Measurements from ENCODE around the gene TBCD. TPM values are rescaled to one million over a fixed set of nuclear protein-coding genes. Genes with fewer than 3 reads are reported as not detected.
A peak's percentile ranks its signal among the peaks of the same experiment; 100 is the strongest.

The TBCD gene
- total RNA-seq, 1 experiment from 2014 or later: 129 TPM

DNA sequence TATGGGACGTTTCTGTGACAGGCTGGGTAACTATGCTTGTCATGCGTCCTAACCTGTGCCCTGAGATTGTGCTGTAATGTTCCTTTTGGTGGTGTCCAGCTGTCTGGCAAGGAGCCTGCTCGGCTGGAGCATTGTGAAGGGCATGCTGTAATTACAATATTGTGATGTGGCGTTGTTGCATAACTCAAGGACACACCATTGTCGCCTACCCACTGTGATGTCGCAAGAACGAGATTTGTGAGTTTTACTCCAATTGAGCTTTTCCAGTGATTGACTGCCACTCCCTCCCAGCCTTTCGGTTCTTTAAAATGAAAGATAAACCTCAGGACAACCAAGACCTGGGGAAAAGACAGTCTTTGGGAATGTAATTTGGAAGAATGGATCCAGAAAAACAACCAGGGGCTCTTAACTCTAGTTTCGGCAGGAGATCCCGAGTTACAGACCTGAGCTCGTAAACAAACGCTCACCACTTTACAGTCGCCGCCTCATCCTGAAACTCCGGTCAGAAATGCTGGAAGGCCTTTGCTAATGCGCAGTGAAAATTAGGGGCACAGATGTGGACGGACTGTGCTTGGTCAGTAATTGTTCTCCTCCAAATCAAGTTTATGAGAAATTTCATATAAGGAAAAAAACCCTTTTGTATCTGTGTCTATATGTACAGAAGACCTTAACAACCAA lies 86.7 kb downstream of the TBCD start:
- H2BK5ac ChIP-seq (ENCODE audit: insufficient read length, low read length): no peak overlapping the region
- H2BK20ac ChIP-seq (ENCODE audit: low read depth, low read length, poor library complexity, severe bottlenecking): no peak overlapping the region
- H3K79me2 ChIP-seq (ENCODE audit: insufficient read depth, low read length): no peaks in the 10 kb centered on the region
- H3K9me3 Mint-ChIP-seq: no peaks in the 10 kb centered on the region
- no peak overlapping the region for H2AFZ ChIP-seq (ENCODE audit: low read length)
- H3K9ac ChIP-seq (ENCODE audit: extremely low read depth, insufficient read length, low read length): no peak overlapping the region
- H4K20me1 ChIP-seq (ENCODE audit: control insufficient read depth, insufficient read depth, insufficient read length): no peaks in the 10 kb centered on the region
- H3K23me2 ChIP-seq (ENCODE audit: insufficient read length, low read depth, low read length, poor library complexity, severe bottlenecking): no peaks in the 10 kb centered on the region
- no peak overlapping the region for H3K23ac ChIP-seq (ENCODE audit: insufficient read length, low read depth, low read length)
- no peak overlapping the region for H3T11ph ChIP-seq (ENCODE audit: low read length)
- H2BK15ac ChIP-seq (ENCODE audit: low read depth, low read length): no peak overlapping the region
- no peaks in the 10 kb centered on the region for H3K27me3 Mint-ChIP-seq (ENCODE audit: low read depth)
- H3K4me1 Mint-ChIP-seq: peaks cover 37 to 38% of the 10 kb centered on the region in 2 experiments
- no peak overlapping the region for H2AK5ac ChIP-seq (ENCODE audit: insufficient read length, low read length)
- H4K5ac ChIP-seq (ENCODE audit: insufficient read length, low read depth, low read length): no peak overlapping the region
- H2BK12ac ChIP-seq (ENCODE audit: insufficient read length, low read depth, low read length): no peak overlapping the region
- H4K8ac ChIP-seq (replicated peaks; ENCODE audit: insufficient read length, low read depth, low read length): no peak overlapping the region
- H3K4me3 Mint-ChIP-seq: no peak overlapping the region
- no peaks in the 10 kb centered on the region for H3K79me1 ChIP-seq (ENCODE audit: insufficient read depth, low read depth, low read length, poor library complexity, severe bottlenecking)
- DNase-seq: no peak
- H3K36me3 Mint-ChIP-seq (ENCODE audit: insufficient read depth in 1 of 3, low read depth in 3 of 3): peaks cover 3 to 13% (median 11%) of the 10 kb centered on the region in 3 experiments; a peak in 6 of 7 replicates
- no peak overlapping the region for H3K4me2 ChIP-seq (ENCODE audit: insufficient read depth, insufficient read length, low read length)
- H3K14ac ChIP-seq (ENCODE audit: insufficient read depth, low read length): no peak overlapping the region
- H3K27ac ChIP-seq (ENCODE audit: insufficient read length, low read depth, low read length): no peak overlapping the region
- 0 out of 2 replicates have a peak, but pooled peaks cover 1% of the 10 kb centered on the region for H3K4me1 ChIP-seq (ENCODE audit: insufficient read depth, low read length)
- no peak overlapping the region for H4K91ac ChIP-seq (ENCODE audit: insufficient read length, low read depth, low read length)
- no peak overlapping the region for H3K18ac ChIP-seq (ENCODE audit: insufficient read length, low read depth, low read length)
- H2BK120ac ChIP-seq (ENCODE audit: low read depth, low read length, poor library complexity, severe bottlenecking): no peak overlapping the region
- H3K27ac Mint-ChIP-seq: peak overlapping the region in 1 of 3 experiments; percentile 31; a peak in 1 of 7 replicates
- no peaks in the 10 kb centered on the region for H3K9me3 ChIP-seq (ENCODE audit: control insufficient read depth, low read depth, low read length)
- H3K4ac ChIP-seq (ENCODE audit: low read depth, low read length): no peak overlapping the region
- H3K56ac ChIP-seq (ENCODE audit: insufficient read length, low read depth, low read length): no peak overlapping the region
- WGBS (ENCODE audit: extremely low coverage, insufficient read length, low lambda C conversion rate): no CpG with 5 or more reads among the region's 17 CpGs
- H3K27me3 ChIP-seq (ENCODE audit: insufficient read depth, low read length): no peaks in the 10 kb centered on the region
- TF ChIP-seq, protein P1, sequence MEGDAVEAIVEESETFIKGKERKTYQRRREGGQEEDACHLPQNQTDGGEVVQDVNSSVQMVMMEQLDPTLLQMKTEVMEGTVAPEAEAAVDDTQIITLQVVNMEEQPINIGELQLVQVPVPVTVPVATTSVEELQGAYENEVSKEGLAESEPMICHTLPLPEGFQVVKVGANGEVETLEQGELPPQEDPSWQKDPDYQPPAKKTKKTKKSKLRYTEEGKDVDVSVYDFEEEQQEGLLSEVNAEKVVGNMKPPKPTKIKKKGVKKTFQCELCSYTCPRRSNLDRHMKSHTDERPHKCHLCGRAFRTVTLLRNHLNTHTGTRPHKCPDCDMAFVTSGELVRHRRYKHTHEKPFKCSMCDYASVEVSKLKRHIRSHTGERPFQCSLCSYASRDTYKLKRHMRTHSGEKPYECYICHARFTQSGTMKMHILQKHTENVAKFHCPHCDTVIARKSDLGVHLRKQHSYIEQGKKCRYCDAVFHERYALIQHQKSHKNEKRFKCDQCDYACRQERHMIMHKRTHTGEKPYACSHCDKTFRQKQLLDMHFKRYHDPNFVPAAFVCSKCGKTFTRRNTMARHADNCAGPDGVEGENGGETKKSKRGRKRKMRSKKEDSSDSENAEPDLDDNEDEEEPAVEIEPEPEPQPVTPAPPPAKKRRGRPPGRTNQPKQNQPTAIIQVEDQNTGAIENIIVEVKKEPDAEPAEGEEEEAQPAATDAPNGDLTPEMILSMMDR (conservative IDR thresholded peaks at IDR 0.05): no peak
